ENCODE data around the gene GPRC5A. TPM values are rescaled to one million over a fixed set of nuclear protein-coding genes. Genes with fewer than 3 reads are reported as not detected.
A peak's percentile ranks its signal among the peaks of the same experiment; 100 is the strongest.

Gene GPRC5A
- total and polyA plus RNA-seq, 10 donors = 0.09 to 3.0 (median 0.34) TPM

- Histone ChIP-seq H3K4me3 (no peak overlapping the region), H3K9me3 (no peaks in the 10 kb centered on the region), H3K36me3 (no peaks in the 10 kb centered on the region), H3K27me3 (replicated peaks in 1 of 7) (peaks cover 0 to 7% (median 0%) of the 10 kb centered on the region in 7 donors), H3K27ac (no peak overlapping the region), H3K4me1 (peaks cover 5 to 19% (median 15%) of the 10 kb centered on the region in 6 donors)
- 82 to 88% (median 84%) methylated on average over 10 of the region's 10 CpGs for WGBS, 5 donors
- no peak for TF ChIP-seq POLR2AphosphoS5 (IDR thresholded peaks at IDR 0.05)
- TF ChIP-seq POLR2A (IDR thresholded peaks at IDR 0.05) = no peak
- no peak for TF ChIP-seq CTCF (IDR thresholded peaks at IDR 0.05 in 8 of 11, conservative IDR thresholded peaks at IDR 0.05 in 3 of 11)
- DNase-seq = no peak
- intact Hi-C loops (cut with DNase I; ENCODE audit: low total_unique reads) = loop anchor here (5.0 kb wide), 1 partner anchor 302 kb away; no protein-coding TSS in a partner anchor
These were observed 24.3 kb downstream of the GPRC5A start for GRCh38 chr12:12915656-12916055.

GRCh38 chr12:12916135-12916944 is 25.0 kb downstream of the GPRC5A start:
- peak in 2 of 3 donors; percentile 38 to 57 for TF ChIP-seq POLR2AphosphoS5 (IDR thresholded peaks at IDR 0.05)
- TF ChIP-seq POLR2A (IDR thresholded peaks at IDR 0.05) = no peak
- peak; percentile 96 to 99 (median 98) for TF ChIP-seq CTCF (IDR thresholded peaks at IDR 0.05 in 8 of 11, conservative IDR thresholded peaks at IDR 0.05 in 3 of 11)
- peak; percentile 94 for DNase-seq
- Histone ChIP-seq H3K4me1 (peaks cover 5 to 19% (median 15%) of the 10 kb centered on the region in 6 donors), H3K9me3 (no peaks in the 10 kb centered on the region), H3K36me3 (no peaks in the 10 kb centered on the region), H3K27me3 (replicated peaks in 1 of 7) (peaks cover 0 to 7% (median 0%) of the 10 kb centered on the region in 7 donors), H3K4me3 (peak overlapping the region in 2 of 8 donors; percentile 3 to 41), H3K27ac (peak overlapping the region in 6 of 8 donors; percentile 48 to 72 (median 64))
- intact Hi-C loops (cut with DNase I; ENCODE audit: low total_unique reads) = loop anchor here (5.0 kb wide), 1 partner anchor 301 kb away; no protein-coding TSS in a partner anchor
- 16 to 18% (median 17%) methylated on average over 19 of the region's 19 CpGs for WGBS, 5 donors

GRCh38 chr12:12917517-12917916 is 26.2 kb downstream of the GPRC5A start:
- no peak for TF ChIP-seq POLR2AphosphoS5 (IDR thresholded peaks at IDR 0.05)
- no peak for TF ChIP-seq CTCF (IDR thresholded peaks at IDR 0.05 in 8 of 11, conservative IDR thresholded peaks at IDR 0.05 in 3 of 11)
- no peak for TF ChIP-seq POLR2A (IDR thresholded peaks at IDR 0.05)
- no peak for DNase-seq
- Histone ChIP-seq H3K36me3 (no peaks in the 10 kb centered on the region), H3K4me3 (no peak overlapping the region), H3K27me3 (replicated peaks in 1 of 7) (peaks cover 0 to 7% (median 0%) of the 10 kb centered on the region in 7 donors), H3K9me3 (no peaks in the 10 kb centered on the region), H3K27ac (peak overlapping the region in 3 of 8 donors; percentile 42 to 72 (median 71)), H3K4me1 (peaks cover 5 to 19% (median 15%) of the 10 kb centered on the region in 6 donors)
- WGBS, 5 donors = 77 to 98% (median 94%) methylated on average over 2 of the region's 2 CpGs
- intact Hi-C loops (cut with DNase I; ENCODE audit: low total_unique reads) = loop anchor here (5.0 kb wide), 1 partner anchor 300 kb away; no protein-coding TSS in a partner anchor

Data from spleen (tissue), 11 donors.